Ovary (tissue), 9 donors: ENCODE measurements around the gene CRCP. TPM values are rescaled to one million over a fixed set of nuclear protein-coding genes. Genes with fewer than 3 reads are reported as not detected.

Experiments
- DNase-seq, 5 donors: peaks; one replicate each; pipeline ENCODE4 v3.0.0-alpha.2; 2019 to 2020
- H3K27ac ChIP-seq, 2 donors: fragments of 200-600 bp; one replicate each; pipeline versions ENCODE4 v1.5.1 to v1.8.0; 2019 to 2022
- H3K27me3 ChIP-seq: fragments of 200-600 bp; one replicate; pipeline ENCODE4 v1.8.0; 2022
- H3K36me3 ChIP-seq: fragments of 200-600 bp; sonication (generic); one replicate; pipeline ENCODE4 v1.5.1; 2019
- H3K4me1 ChIP-seq: one replicate; pipeline ENCODE4 v1.8.1; 2013; ENCODE audit warnings: mild to moderate bottlenecking, moderate library complexity; ENCODE audit not compliant: insufficient read depth
- H3K4me3 ChIP-seq: fragments of 200-600 bp; sonication (generic); one replicate; pipeline ENCODE4 v1.5.1; 2017
- H3K9me3 ChIP-seq, 2 donors: fragments of 200-600 bp in 1 of 2; sonication (generic) in 1 of 2; one replicate each; pipeline versions ENCODE4 v1.5.1 to v1.8.1; 2013 to 2019; ENCODE audit warnings: mild to moderate bottlenecking in 1 of 2, moderate library complexity in 1 of 2
- CTCF ChIP-seq, 3 donors: fragments of 450-650 bp in 2 of 3; fragments of 200-600 bp in 1 of 3; IDR thresholded peaks; one replicate each; pipeline versions ENCODE4 v1.5.1 to v1.8.0; 2016 to 2022; ENCODE audit warnings: antibody characterized with exemption in 3 of 3, mild to moderate bottlenecking in 1 of 3
- EP300 ChIP-seq: sonication (generic); formaldehyde crosslinking; IDR thresholded peaks from one replicate; pipeline ENCODE4 v1.6.1; 2017; ENCODE audit warnings: antibody characterized with exemption
- POLR2A ChIP-seq: fragments of 450-650 bp; IDR thresholded peaks from one replicate; pipeline ENCODE4 v1.6.1; 2017; ENCODE audit warnings: antibody characterized with exemption, mild to moderate bottlenecking, moderate library complexity
- WGBS, 3 donors: extraction: QIAGEN DNeasy Blood & Tissue Kit in 1 of 3; methylation state at CpG; one replicate each; pipeline versions ENCODE4 v1.1.5 to v1.1.7; 2013 to 2017; 5-methylcytosine and 5-hydroxymethylcytosine counted together
- intact Hi-C, 4 donors: fragments of 100-400 bp; cut with DNase I; formaldehyde crosslinking; loops; one replicate each; pipeline versions ENCODE4 v1.11.0 to v1.15.1; 2022 to 2023
- polyA plus RNA-seq, 2 donors: library from polyadenylated mRNA; stranded (reverse); fragments of 200-250 nt in 1 of 2; fragments of 350-450 nt in 1 of 2; fragmentation: Illumina TruSeq in 1 of 2; extraction: RNeasy Lipid Tissue Mini Kit (QIAGEN cat#74804) in 1 of 2; gene quantifications; one replicate each; pipeline ENCODE4 v1.2.3, GENCODE V29; 2013 to 2014
- total RNA-seq, 7 donors: library from RNA; depleted of rRNA in 2 of 7; stranded (reverse); fragments of >200 nt in 2 of 7; fragmentation: NEBNext Ultra II Directional in 3 of 7; extraction: Animal tissue kit (Norgen Biotek cat#: 25700) in 3 of 7; gene quantifications; one replicate each; pipeline versions ENCODE4 v1.1.0 to v1.2.4, GENCODE V29; 2016 to 2023
- donor health status: DM: no; HTN: no; CAD: no; lungs with moderate emphysema.
- donor health status: DM: no; HTN: no; CAD: no.
- donor health status: Bipolar disorder and iron deficiency.
- donor health status: DM: yes; HTN: yes; CAD: no.
- donor health status: DM: no; HTN: no; CAD: no.
- donor health status: DM: yes; HTN: yes; CAD: no.

Gene CRCP
- total and polyA plus RNA-seq, 9 donors = 23.2 to 46.8 (median 29.1) TPM

DNA sequence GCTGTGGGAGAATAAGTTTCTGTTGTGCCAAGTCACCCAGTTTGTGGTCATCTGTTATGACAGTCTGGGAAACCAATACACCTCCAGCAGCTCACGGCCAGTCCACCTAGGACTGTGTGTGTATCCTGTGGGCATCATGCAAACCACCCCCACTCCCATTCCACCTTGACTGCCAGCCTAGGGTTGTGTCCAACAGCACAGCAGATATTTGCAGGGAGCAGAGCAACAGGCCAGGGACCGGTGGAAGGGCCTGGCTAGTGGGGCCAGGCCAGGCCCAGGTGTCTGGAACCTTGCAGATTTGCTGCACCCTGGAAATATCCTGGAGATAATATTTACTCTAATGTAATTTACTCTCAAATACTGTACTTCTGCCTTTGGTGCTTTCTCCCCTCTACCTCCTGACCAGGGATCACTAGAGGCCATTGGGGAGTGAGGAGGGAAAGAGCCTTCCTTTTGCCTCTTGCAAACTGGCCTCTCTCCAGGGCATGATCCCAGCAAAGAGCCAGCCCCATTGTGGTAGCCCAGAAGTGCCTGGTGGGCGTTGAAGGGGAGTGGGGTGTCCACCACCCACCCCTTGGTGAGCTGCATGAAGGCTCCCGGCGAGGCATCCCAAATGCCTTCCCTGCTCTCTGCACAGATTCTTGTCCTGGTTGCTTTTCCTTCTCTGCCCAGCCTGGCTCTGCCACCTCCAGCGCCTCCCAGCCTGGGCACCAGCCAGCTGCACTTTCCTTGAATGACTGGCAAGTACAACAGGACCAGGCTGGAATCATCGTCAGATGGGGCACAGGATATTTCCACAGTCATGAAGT is 75.3 kb downstream of the CRCP start:
- no peaks in the 10 kb centered on the region for H3K4me1 ChIP-seq
- no peaks in the 10 kb centered on the region for H3K36me3 ChIP-seq
- DNase-seq = no peak
- H3K9me3 ChIP-seq = no peaks in the 10 kb centered on the region
- H3K27me3 ChIP-seq = no peaks in the 10 kb centered on the region
- no peak overlapping the region for H3K4me3 ChIP-seq
- 90 to 95% (median 92%) methylated on average over 7 of the region's 7 CpGs for WGBS, 3 donors
- no peak for TF ChIP-seq POLR2A
- no peak for TF ChIP-seq CTCF (IDR thresholded peaks at IDR 0.05)
- no peak for TF ChIP-seq EP300
- intact Hi-C loops = no loop called here
- no peak overlapping the region for H3K27ac ChIP-seq

DNA sequence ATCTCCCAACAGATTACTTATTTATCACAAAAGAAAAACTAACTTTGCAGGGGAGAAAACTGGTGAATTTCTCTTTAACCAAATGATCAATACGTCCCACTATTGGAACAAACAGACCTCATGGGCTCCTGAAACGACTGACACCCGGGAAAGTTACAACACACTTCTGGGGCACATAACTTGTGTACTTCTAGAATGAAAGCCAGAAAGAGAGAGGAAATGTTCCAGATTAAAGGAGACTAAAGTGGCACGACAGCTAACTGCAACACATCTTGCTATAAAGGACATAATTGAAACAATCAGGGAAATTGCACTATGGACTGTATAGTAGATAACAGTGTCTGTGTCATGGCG is 75.8 kb downstream of the CRCP start:
- Histone ChIP-seq H3K27me3 (no peaks in the 10 kb centered on the region), H3K27ac (no peak overlapping the region), H3K4me1 (no peaks in the 10 kb centered on the region), H3K36me3 (no peaks in the 10 kb centered on the region), H3K4me3 (no peak overlapping the region), H3K9me3 (no peaks in the 10 kb centered on the region)
- intact Hi-C loops = no loop called here
- no peak for TF ChIP-seq POLR2A
- TF ChIP-seq EP300 = no peak
- no peak for TF ChIP-seq CTCF (IDR thresholded peaks at IDR 0.05)
- WGBS, 3 donors = 81 to 84% (median 81%) methylated on average over 5 of the region's 5 CpGs
- no peak for DNase-seq

GRCh38 chr7:66193146-66193725 is 78.6 kb downstream of the CRCP start:
- WGBS, 3 donors = 51 to 55% (median 53%) methylated on average over 6 of the region's 6 CpGs
- no peaks in the 10 kb centered on the region for H3K36me3 ChIP-seq
- intact Hi-C loops = no loop called here
- no peak overlapping the region for H3K4me3 ChIP-seq
- no peaks in the 10 kb centered on the region for H3K9me3 ChIP-seq
- no peak for TF ChIP-seq CTCF (IDR thresholded peaks at IDR 0.05)
- TF ChIP-seq POLR2A = no peak
- no peak for TF ChIP-seq EP300
- DNase-seq = no peak
- H3K27ac ChIP-seq = no peak overlapping the region
- no peaks in the 10 kb centered on the region for H3K4me1 ChIP-seq
- no peaks in the 10 kb centered on the region for H3K27me3 ChIP-seq

DNA sequence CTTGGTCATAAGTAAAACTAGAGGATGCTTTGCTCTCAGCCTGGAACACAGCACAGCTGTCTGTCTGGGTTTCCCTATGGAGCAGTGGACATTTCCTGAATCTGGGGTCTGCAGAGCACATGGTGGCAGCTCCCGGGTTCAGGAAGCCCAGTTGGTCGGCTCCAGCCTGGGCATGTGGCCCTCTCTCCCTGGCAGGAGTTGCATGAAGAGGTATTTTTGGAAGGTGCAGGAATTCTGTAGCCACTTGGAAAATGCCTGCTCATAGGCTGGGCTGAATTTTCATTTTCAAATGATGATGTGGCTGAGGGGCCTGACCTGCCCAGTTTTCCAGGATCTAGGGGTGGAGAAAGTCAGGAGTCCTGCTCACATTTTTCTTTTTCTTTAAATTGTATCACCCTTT is 83.8 kb downstream of the CRCP start:
- Histone ChIP-seq H3K4me3 (no peak overlapping the region), H3K27ac (no peak overlapping the region), H3K9me3 (no peaks in the 10 kb centered on the region), H3K36me3 (no peaks in the 10 kb centered on the region), H3K27me3 (no peaks in the 10 kb centered on the region), H3K4me1 (no peaks in the 10 kb centered on the region)
- WGBS, 3 donors = 20 to 43% (median 42%) methylated on average over 2 of the region's 2 CpGs
- TF ChIP-seq POLR2A (no peak), CTCF (IDR thresholded peaks at IDR 0.05) (no peak), EP300 (no peak)
- DNase-seq = no peak
- intact Hi-C loops = no loop called here
